ENCODE data around the gene TTBK2. TPM values are rescaled to one million over a fixed set of nuclear protein-coding genes. Genes with fewer than 3 reads are reported as not detected.

Gene TTBK2
- total RNA-seq, 1 donor from 2014 or later = 19.8 TPM

GRCh38 chr15:42932833-42933515 is 12.4 kb upstream of the TTBK2 start:
- intact Hi-C loops (cut with micrococcal nuclease) = no loop called here
- Mint-ChIP-seq H3K4me1 (no peaks in the 10 kb centered on the region), H3K27ac (no peak overlapping the region), H3K27me3 (no peaks in the 10 kb centered on the region), H3K4me3 (no peak overlapping the region), H3K36me3 (ENCODE audit: low read depth) (no peaks in the 10 kb centered on the region), H3K9me3 (no peaks in the 10 kb centered on the region)
- no peak for ATAC-seq (ENCODE audit: low read depth)
- CTCF ChIA-PET = no interaction called here
- DNase-seq = no peak
- TF ChIP-seq CTCF (IDR thresholded peaks at IDR 0.05) = no peak
- POLR2A ChIA-PET = interaction anchor here (0.5 kb wide), 1 partner anchor 31 kb away, joined by 7 read pairs; no protein-coding TSS in a partner anchor

GRCh38 chr15:42931702-42932486 is 11.3 kb upstream of the TTBK2 start:
- H3K36me3 Mint-ChIP-seq (ENCODE audit: low read depth) = no peaks in the 10 kb centered on the region
- H3K9me3 Mint-ChIP-seq = no peaks in the 10 kb centered on the region
- no peak overlapping the region for H3K27ac Mint-ChIP-seq
- no peak overlapping the region for H3K4me3 Mint-ChIP-seq
- no peak for TF ChIP-seq CTCF (IDR thresholded peaks at IDR 0.05)
- ATAC-seq (ENCODE audit: low read depth) (no peak), DNase-seq (no peak)
- no peaks in the 10 kb centered on the region for H3K27me3 Mint-ChIP-seq
- ChIA-PET CTCF (interaction anchor here (0.6 kb wide), 1 partner anchor 178 kb away, joined by 4 read pairs; no protein-coding TSS in a partner anchor), POLR2A (no interaction called here)
- no peaks in the 10 kb centered on the region for H3K4me1 Mint-ChIP-seq
- intact Hi-C loops (cut with micrococcal nuclease) = no loop called here

DNA sequence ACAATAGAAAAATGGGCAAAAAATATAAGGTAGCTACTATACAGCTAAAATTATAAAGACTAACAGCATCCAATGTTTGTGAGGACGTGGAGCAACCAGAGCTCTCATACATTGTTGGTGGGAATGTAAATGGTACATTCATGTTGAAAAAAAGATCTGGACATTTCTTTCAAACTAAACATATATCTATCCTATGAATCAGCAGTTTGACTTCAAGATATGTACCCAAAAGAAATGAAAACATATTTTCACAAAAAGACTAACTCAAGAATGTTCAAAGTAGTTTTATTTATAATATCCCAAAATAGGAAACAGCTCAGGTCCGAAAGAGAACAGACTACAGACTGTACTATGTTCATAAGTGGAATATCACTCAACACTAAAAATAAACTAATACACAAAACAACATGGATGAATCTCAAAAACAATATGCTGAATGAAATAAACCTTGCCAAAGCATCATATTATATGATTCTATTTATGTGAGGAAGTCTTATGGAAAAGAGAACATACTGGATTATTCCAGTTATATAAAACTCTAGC is 8.8 kb upstream of the TTBK2 start:
- Mint-ChIP-seq H3K9me3 (no peaks in the 10 kb centered on the region), H3K27me3 (peaks cover 2% of the 10 kb centered on the region), H3K36me3 (ENCODE audit: low read depth) (no peaks in the 10 kb centered on the region), H3K4me3 (no peak overlapping the region), H3K27ac (no peak overlapping the region), H3K4me1 (no peaks in the 10 kb centered on the region)
- no peak for TF ChIP-seq CTCF (IDR thresholded peaks at IDR 0.05)
- DNase-seq (no peak), ATAC-seq (ENCODE audit: low read depth) (no peak)
- intact Hi-C loops (cut with micrococcal nuclease) = loop anchor here (10.0 kb wide), 1 partner anchor 435 kb away; the partner anchor contains the start of genes SNAP23 and ZNF106
- POLR2A ChIA-PET = no interaction called here
- CTCF ChIA-PET = interaction anchor here (1.4 to 4.6 kb wide), 2 partner anchors 225 to 275 kb away, joined by 3 to 46 read pairs; no protein-coding TSS in a partner anchor

- Mint-ChIP-seq H3K9me3 (no peaks in the 10 kb centered on the region), H3K27ac (peak overlapping the region; percentile 91), H3K27me3 (no peaks in the 10 kb centered on the region), H3K4me3 (peak overlapping the region; percentile 98), H3K4me1 (peaks cover 28% of the 10 kb centered on the region), H3K36me3 (ENCODE audit: low read depth) (peaks cover 8% of the 10 kb centered on the region)
- CTCF ChIA-PET = no interaction called here
- intact Hi-C loops (cut with micrococcal nuclease) = loop anchor here (1.0 to 10.0 kb wide), 6 partner anchors 184 to 649 kb away; partner anchors contain the start of genes CDAN1, GANC, HAUS2 and LCMT2
- ATAC-seq (ENCODE audit: low read depth) = no peak
- peak; percentile 19 for DNase-seq
- POLR2A ChIA-PET = no interaction called here
- no peak for TF ChIP-seq CTCF (IDR thresholded peaks at IDR 0.05)
Observed at GRCh38 chr15:42921342-42921731, 759 bp upstream of the TTBK2 start.
